DLD1 (cell line): ENCODE measurements around the gene FGF11.

Source experiments
- in situ Hi-C: cut with HindIII; loops from 2 replicates; pipeline ENCODE4 v1.10.0; 2017; ENCODE audit warnings: low sequenced_read_pairs

FGF11 gene

DNA sequence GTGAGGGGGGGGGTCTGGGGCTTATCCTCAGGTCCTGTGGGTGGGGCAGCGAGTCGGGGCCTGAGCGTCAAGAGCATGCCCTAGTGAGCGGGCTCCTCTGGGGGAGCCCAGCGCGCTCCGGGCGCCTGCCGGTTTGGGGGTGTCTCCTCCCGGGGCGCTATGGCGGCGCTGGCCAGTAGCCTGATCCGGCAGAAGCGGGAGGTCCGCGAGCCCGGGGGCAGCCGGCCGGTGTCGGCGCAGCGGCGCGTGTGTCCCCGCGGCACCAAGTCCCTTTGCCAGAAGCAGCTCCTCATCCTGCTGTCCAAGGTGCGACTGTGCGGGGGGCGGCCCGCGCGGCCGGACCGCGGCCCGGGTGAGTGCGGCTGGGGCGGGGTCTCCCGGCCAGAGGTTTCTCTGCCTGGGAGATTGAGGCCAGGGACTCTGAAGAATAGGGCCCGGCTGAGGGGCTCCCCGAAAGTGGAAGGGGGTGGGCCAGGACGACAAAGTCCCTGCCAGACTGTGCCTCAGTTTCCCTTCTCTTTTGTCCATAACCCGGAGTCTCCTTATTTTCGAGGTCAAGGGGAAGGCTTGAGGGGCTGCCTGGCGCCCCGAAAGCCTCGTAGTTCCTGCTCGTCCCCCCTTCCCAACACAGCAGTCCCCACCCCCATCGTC is at the start of gene FGF11:
FGF11 (plus strand) TSS at position 51 of the 651 bp plus-strand sequence; CDS start at position 160, 109 bp downstream.
- in situ Hi-C loops, result no loop called here

DNA sequence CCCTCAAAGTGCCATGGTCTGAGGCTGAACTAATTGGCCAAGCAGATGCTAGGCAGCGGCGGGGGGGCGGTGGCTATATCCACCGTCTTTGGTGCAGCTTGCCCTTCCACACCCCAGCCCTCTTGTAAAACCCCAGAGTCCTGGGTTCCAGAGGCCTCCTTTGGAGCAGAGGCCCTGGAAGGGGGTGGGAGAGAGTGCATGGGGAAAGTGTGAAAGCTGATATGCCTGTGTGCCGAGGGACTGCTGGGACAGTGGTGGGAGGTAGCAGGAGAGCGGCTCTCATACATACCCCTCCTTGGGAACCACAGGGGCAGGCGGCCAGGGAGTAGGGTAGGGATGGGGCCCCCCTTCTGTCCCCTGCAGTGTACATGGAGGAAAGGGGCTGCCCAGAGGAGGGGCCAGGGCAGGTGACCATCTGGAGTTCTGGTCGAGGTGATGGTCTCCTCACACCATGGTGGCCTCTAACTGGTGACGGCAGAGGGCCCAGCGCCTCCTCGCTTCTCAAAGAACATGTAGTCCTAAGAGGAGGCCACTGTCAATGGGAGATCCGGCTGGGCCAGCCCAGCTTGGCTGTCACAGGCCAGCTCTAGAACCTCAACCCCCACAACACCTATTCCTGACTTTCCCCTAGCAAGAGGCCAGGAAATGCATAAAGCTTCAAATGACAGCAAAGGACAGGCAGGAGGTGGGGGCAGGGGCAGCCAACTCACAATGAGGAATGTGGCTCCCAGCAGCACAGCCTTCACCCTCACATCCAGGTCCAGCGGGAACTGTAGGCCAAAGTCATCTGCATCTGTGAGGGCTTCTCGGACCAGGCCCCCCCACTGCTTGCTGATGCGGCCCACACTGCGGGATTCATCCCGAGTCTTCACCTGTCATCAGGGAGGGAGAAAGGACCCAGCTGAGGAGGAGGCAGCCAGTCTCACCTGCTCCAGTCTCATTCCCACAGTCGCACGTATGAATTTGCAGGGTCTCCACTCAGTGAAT is 49.1 kb upstream of the FGF11 start:
- in situ Hi-C loops, result no loop called here

DNA sequence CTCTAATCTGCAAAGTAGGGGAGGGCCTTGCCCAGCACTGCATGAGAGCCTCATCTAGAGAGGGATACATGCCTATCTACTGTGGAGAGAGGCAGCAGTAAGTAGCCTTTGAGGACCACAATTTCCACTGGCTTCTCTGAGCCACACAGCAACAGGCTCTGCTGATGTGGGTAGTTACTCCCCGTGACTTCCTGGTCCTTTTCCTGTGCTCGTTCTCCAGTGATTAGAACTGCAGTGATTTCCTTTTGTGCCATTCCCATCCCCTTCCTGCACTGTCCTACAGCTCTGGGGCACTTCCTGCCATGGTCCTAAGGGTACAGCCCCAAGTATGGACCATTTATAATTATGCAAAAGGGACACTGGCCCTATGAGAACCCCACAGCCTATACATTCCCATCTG is 48.0 kb upstream of the FGF11 start:
- in situ Hi-C loops, result no loop called here

DNA sequence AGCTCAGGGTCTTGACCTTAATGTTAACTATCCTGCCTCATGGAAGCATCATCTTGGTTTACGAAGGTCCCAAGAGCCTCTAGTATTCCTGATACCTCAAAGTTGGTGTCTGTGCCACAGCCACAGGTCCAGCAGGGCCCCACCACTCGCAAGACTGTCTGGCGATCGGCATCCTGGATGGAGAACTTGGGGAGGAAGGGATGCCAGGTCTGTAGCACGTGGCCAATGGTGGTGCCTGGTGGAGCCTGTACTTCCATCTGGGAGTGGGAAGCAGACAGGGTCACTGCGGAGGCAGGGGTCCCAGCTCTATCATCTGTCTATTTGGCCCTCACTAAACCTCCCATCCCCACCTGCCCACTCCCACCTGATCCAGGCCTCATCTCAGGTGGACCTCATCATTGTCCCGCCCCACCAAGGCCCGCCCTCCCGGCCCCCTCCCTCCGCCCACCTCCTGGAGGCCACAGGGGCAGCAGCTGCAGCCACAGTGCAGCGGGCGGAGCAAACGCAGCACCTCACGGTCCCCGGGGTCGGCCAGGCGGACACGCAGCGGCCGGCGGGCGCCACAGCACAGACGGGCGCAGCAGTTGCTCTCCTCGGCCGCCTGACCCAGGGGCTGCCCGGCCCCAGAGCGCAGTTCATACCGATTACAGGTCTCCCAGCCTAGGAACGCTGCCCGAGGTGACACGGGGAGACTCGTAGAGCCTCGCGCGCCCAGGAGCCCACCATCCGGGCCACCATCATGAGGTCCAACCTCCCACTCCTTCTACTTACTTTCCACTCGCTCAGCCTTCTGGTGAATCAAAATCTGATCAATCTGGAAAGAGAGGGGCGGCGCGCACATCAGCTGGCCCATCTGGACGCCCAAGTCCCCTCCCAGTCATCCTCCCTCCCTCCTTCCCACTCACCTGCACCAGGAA is 46.4 kb upstream of the FGF11 start:
- in situ Hi-C loops, result no loop called here

DNA sequence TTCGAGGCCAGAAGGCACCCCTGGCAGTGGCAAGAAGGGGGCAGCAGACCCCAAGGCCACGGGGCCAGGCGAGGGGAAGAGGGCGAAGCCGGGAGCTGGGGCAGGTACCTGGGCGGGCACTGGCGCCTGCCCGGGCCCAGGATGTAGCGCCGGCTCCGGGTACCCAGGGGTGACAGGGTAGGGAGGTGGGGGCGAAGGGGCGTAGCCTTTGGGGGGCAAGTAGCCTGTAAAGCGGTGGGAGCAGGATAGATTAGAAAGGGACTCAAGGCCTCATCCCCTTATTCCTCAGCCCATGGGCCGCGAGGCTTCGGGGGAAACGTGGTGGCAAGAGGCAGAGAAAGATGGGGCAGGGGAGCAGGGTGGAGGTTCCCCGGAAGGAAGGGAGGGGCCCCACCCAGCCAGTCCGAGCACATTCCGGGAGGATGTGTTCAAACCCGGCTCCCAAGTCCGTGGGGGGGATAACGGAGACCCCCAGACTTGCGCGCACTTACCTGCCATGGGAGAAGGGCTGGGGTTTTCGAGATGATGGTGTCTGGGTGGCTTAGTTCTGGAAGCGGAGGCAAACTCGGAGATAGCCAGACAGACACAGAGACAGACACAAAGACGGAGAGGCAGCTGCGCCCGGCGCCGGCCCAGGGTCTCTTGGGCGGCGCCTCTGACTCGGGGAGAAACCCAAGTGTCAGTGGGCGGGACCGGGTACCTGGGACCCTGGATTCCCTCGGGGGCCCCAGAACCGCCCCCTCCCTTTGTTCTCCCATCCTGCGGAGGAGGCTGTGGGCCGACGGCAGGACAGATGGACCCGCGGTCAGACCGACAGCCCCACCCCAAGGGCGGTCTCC is 45.5 kb upstream of the FGF11 start:
- in situ Hi-C loops, result no loop called here

DNA sequence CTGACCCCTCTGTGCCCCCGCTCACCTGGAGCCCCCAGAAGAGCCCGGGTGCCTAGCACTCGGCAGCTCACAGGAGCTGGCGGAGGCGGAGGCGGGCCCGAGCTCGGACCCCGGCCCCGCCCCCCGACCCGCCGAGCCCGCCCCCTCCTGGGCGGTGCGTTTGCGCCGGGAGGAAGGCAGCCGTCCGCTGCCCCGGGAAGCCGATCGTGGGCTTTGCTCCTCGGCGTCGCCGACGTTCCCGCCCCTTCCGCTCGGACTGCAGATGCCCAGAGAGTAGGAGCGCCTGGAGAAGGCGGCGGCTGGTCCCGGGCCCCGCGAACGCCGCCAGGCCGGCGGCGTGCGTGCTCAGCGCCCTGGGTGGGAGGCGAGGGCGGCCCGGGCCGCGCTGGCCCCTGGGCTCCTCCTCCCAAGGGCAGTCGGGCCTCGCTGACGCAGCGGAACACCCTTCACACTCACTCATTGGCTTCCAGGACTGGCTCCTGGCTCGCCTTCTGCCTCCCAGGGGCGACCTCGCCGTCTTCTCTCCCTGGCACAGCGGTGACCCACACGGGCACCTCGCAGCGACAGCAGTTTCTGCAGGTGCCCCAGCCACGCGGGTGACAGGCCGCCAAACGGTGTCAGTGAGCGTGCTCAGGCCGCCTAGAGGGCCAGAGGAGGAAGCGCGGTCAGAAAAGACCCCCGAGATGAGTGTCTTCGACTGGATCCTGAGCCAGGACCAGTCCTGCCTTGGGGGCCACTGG is 44.7 kb upstream of the FGF11 start, which contains the start of gene PLSCR3:
PLSCR3 (minus strand) TSS at position 74 of the 740 bp plus-strand sequence. CDS start 415 bp downstream, outside the sequence.
- in situ Hi-C loops, result no loop called here

DNA sequence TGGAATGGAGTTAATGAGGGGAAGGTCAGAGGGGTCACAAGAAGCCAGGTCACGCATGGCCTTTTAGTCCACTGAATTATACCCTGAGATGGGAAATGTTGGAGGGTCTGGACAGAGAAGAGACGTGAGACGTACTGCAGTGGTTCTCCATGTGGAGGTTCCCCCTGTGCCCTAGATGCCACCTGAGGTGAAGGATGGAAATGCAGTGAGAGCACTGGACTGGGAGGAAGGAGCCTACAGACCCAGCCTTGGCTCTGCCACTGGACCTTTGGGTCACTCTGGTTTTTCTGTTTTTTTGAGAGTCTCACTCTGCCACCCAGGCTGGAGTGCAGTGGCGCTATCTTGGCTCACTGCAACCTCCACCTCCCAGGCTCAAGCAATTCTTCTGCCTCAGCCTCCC is 43.2 kb upstream of the FGF11 start:
- in situ Hi-C loops, result no loop called here

DNA sequence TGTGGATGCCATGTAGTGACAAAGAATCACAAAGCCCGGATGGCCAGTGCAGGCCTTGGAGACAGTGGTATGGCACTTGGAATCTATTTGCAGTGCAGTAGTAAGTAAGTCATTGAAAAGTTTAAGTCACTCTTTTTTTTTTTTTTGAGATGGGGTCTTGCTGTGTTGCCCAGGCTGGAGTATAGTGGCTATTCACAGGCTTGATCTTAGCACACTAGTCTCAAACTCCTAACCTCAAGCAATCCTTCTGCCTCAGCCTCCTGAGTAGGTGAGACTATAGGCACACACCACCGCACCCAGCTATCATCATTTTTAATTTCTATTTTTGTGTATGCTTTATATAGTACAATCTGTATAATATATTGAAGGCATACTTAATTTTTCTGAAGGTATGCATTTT is 40.7 kb upstream of the FGF11 start:
- in situ Hi-C loops, result no loop called here

DNA sequence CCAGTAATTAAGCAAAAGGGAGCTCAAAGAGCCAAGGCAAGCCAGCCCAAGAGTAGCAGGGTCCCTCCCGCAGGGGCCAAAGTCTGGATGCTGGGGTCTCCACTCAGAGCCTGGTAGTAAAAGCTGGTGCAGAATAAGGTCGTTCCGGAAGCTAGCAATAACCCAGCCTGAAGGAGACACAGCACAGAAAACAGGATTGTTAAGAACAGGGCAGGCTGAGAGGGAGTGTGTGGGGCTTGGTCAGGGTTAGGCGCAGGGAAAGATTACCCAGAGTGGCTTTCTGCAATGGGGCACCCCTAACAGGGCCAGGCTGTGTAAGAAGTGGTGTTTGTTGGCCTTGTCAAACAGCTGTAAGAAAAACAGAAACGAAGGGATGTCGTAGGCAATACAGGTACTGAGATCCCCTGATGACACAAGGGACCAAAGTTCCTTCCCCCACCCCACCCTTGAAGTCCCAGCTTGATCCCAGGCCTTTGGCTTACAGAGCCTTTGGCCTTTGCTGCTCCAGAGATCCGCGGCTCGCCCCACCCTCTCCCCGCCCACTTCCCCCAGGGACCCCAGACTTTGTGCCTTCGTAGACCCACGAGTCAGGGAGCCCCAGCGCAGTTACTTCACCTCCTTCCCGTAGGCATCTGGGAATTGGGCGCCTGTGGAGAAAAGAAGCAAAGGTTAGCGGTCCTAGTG is 36.1 kb upstream of the FGF11 start:
- in situ Hi-C loops, result no loop called here

DNA sequence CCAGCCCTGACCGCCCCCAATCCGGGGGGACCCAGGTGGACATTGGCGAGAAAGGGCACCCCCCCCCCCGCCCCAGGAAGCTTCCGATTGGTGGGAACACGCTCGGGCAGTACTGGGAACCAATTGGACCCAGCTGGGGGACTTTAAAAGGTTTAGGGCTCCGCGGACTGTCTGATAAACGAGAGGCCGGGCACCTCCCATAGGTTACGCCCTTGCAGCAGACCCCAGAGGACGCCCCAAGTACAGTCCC is 35.7 kb upstream of the FGF11 start:
- in situ Hi-C loops, result no loop called here

DNA sequence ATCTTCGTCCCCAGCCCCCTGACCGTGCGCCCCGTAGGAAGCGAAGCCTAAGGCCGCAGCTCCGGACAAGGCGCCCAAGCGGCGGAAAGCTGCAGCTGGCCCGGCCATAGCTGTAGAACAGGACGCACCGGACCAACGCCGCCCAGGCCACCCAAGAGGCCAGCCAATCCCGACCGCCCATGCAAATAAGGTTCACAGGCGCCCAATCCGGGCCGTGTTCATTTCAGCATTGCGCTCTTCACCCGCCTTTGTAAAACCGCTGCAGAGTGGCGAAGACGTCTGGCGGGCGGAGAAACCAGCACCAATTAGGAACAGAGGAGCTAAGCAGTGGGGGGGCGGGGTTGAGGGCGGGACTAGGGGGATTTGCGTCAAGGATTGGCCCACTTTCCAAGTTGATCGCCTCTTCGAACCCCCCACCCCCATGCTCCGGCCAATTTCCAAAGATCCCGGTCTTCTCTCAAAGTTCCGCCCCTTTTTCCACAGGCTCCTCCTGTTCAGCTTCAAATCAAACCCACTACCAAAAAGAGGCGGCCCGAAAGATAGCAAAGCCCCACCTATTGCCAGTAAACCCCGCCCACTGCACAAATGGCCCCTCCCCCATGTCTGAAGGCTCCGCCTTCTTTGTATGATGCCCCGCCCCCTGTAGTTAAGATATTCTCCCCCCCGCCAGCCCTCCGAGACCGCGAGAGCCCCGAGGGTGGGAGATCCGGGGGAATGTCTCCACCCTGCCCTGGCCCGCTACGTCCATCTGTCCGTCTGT is 35.2 kb upstream of the FGF11 start, which contains the start of gene TMEM256:
TMEM256 (minus strand) TSS at position 121 of the 760 bp plus-strand sequence; CDS start at position 108, 13 bp downstream.
- in situ Hi-C loops, result no loop called here

DNA sequence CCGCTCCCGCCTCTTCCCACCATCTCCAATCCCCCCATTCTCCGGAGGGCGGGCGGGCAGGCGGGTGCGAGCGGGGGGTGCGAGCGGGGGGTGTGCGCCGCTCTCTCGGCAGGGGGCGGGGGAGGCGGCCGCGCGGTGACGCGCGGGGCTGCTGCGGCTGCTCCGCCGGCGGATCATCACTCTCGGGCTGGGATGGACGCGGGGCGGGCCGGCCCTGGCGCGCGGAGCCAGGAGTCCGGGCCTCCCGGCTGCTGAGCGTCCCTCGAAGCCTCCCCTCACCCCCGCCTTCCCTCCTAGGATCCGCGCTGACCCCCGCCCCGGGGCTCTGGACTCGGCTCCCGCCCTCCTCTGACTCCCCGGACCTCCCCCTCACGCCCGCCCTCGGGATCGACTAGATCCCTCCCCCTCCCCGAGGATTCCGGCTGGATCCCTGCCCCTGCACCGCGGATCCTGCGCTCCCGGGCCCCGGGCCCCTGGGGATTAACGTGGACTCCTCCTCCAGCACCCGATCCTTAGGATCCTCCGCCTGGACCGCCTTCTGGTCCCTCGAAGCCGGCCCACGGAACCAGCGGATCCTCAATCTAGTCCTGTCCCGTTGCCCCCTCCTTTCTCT is 34.5 kb upstream of the FGF11 start:
- in situ Hi-C loops, result no loop called here

DNA sequence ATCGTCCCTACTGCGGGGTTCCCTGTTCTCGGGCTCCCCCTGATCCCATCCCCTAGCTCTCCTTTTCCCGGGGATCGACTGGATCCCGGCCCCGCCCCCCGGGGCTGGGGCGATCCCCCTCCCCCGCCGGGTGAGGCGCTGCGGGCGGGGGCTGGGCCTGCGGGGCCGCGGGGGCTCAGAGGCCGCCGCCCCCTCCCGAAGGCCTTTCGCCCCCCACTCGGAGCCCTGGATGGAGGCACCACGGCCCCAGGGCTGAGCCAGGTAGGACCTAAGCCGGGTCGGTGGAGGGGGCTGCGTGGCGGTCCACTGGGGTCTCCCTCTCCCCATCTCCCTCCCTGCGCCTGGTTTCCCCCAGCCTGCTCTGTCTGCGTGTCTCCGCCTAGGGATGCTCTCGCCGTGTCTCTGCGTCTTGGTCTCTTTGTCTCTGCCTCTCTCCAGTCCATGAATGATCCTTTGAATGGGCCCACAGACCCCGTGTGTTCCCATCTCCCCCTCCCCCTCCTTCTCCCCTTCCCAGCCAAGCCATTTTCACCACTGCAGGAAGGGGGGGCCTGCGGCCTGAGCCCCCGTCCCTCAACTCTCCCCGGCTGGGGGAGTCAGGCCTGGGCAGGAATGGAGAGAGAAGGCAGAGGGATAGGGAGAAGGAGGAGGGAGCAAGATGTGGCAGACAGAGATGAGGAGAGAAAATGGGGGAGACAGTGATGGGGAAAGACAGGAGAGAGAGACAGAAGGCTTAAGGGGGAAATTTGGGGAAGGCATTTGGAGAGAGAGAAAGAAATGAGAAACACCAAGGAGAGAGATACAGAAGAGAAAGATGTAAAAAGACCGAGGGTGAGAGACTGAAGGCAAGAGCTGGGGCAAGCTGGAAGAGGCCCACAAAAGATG is 33.7 kb upstream of the FGF11 start:
- in situ Hi-C loops, result no loop called here

DNA sequence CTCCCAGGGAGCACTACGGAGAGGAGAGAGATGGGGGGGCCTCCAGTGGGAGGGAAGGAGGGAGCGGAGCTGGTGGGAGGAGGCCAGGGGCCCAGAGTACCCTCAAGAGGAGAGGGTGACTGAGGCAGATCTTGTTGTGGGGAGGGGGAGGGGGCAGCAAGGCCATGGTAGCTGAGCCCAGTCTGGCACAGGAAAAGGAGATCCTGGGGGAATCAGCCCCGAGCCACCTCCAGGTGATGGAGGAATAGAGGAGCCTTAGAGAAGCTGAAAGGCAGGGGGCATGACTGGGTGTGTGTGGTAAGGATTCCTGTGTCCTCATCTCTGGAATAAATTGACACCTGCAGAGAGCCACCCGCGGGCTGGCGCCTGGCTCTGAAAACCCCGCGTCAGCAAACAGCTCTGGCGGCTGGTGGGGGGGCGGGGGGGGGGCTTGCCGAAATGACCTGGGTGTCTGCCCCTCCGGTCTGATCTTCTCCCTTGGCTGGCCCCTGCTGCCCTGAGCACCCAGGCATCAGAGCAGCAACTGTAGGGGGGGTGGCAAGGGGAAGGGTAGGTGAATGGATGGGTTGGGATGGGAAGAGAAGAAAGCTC is 33.0 kb upstream of the FGF11 start:
- in situ Hi-C loops, result no loop called here

DNA sequence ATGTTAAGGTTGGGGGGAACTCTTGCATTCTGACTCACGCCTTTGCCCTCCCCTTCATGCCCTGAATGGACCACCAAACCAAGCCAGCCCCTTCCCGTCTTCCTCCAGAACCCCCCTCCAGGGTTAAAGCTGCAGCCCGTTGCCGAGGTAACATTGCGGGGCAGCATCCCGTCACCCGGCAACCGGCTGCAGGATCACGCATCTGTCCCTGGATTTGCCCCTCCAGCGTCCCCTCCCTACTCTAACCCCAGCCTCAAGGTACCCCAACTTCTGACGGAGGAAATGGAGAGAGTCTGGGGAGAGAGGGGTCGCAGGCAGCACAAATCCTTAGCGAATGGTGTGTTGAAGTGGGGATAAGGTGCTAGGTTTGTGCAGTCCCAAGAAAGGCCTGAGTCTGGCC is 32.2 kb upstream of the FGF11 start:
- in situ Hi-C loops, result no loop called here

DNA sequence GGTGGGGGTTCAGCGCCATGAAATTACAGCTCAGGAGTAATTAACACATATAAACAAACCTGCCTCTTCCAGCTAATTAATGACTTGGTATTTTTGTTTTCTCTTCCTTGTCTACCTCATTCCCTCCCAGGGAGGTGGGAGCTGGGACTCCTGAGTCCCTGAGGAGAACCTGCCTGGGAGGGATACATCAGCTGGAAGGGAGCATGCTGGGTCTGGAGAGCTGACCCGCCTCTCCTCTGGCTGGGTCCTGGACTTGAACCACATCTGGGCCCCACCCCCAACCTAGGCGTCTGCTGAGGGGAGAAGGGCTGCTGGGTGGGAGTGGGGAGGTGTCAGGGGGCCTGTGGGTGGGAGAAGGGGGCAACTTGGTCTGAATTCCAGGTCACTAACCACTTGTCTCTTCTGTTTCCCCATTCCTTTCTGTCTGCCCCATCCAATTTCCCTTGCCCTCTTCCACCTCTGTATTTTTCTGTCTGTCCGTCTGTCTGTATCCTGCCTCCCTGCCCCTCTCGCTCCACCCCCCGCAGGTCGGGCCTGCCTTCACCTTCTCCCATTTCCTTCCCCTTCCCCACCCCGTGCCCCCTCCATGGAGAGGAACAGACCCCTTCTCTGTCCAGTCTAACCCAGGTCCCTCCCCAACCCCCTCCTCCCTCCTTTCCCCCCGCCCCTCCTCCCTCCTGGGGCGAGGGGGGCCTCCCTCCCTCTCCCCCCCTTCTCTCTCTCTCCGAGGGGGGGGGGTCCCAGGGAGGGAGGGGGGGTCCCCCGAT is 31.6 kb upstream of the FGF11 start, which contains the start of gene NLGN2:
NLGN2 (plus strand) TSS at position 361 of the 767 bp plus-strand sequence. CDS start 411 bp downstream, outside the sequence.
- in situ Hi-C loops, result no loop called here
